HT1080 (cell line): ENCODE data around the gene CRYM. TPM values are rescaled to one million over a fixed set of nuclear protein-coding genes. Genes with fewer than 3 reads are reported as not detected.
"Not testable (repeated sequence)": the region's sequence is repeated elsewhere in the genome, so short reads cannot be mapped to it uniquely, and the experiment has no call there.

Source experiments
- DNase-seq: peaks from one replicate; pipeline ENCODE4 v3.0.0-alpha.2; 2015; ENCODE audit warnings: low read depth
- total RNA-seq: library from RNA; depleted of rRNA; stranded (reverse); fragments of >200 nt; shearing (Covaris generic); gene quantifications from 2 replicates; pipeline ENCODE4 v1.2.3, GENCODE V29; 2014

The CRYM gene
- total RNA-seq, 1 experiment from 2014 or later: not detected

GRCh38 chr16:21279501-21279900, 1.4 kb upstream of the CRYM start:
- no peak for DNase-seq

DNA sequence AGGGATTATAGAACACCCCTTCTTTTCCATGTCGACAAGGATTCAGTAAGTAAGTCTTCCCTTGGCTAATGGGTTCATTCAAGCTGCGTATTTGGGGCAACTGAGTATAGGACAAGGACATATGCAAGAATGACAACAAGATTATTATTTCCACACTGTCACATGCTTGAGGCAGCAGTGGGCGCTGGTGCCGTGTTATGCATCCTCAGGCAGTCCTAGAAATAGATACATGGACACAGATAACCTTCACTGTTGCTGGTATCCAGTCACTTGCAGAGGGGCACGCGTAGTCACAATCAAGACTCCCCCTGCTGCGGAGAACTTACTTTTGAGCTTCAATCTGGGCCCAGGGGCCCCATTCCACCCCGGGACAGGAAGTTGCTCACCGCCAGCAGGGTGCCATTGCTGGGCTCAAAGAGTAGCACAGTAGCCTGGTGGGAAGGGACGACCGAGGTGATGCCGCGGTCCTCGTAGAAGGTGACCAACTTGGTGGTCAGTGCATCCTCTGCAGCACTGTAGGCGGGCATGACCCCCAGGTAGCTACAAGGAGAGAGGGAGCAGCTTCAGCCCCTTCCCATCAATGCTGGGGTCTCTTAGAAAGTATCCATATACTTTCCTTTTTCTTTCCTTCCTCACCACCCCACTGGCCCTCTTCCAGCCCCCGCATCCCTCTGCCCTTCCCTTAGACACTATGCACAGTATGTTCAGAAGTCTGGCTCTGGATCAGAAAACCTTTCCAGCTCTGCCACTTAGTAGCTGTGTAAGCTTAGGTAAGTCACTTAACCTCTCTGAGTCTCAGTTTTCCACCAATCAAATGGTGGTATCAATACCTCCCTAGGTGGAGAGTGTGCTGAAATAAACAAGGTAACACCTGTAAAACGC, 804 bp downstream of the CRYM start:
- no peak for DNase-seq

- DNase-seq: no peak
Observed at GRCh38 chr16:21276090-21276489, 2.0 kb downstream of the CRYM start.

- DNase-seq: no peak
Observed at GRCh38 chr16:21275529-21275928, 2.6 kb downstream of the CRYM start.

DNA sequence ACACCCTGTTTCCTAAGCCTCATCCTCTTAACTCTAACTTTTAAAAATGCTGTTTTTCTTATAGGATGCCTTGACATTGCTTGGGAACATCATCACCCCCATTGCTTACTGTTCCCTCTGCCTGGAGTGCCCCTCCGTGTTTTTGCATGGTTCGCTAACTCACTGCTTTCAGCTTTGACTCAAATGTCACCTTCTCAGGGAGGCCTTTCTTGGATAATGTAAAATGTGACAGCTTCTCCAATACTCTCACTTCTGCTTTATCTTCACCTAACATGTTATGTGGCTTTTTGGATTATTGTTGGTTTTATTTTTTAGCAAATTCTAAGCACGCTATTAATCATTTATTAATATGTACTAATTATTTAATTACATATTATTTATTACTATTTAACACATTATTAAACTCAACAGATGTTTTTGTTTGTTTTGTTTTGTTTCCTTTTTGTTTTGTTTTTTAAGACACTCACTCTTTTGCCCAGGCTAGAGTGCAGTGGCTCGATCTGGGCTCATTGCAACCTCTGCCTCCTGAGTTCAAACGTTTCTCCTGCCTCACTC, 3.8 kb downstream of the CRYM start:
- no peak for DNase-seq

- not testable (repeated sequence) for DNase-seq
Observed at GRCh38 chr16:21272763-21273162, 5.3 kb downstream of the CRYM start.

- DNase-seq: no peak
Observed at GRCh38 chr16:21272253-21272652, 5.8 kb downstream of the CRYM start.

GRCh38 chr16:21268236-21268635, 9.9 kb downstream of the CRYM start:
- no peak for DNase-seq

- DNase-seq: no peak
Observed at GRCh38 chr16:21267298-21267697, 10.8 kb downstream of the CRYM start.

DNA sequence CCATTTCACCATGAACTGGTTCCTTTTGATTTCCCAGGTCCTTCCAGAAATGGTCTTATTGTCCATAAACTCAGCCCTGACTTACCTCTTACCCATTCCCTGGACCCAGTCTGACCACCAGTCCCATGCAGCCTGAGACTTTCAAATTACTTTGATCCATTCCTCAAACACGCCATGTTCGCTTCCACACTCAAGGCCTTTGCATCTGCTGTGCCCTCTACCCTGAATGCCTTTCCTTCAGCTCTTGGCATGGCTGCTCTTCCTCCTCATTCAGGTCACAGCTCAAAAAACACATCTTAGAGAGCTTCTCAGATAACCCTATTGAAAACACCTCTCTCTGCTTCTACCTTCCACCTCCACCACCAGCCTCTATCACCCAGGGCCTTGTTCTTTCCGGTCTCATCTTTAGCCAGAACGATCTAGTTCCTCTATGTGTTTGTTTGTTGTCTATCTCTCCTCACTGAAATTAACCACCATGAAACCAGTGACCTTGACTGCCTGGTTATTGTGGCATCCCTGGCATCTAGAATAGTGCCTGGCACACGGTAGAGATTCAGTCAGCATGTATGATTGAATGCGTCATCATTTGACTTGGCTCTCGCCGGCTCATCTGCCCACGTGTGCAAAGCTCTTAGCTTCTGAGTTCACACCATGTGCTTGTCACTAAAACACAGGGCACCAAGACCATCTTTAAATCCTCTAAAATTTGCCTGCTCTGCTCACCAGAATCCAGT, 12.8 kb downstream of the CRYM start:
- peak; percentile 36 for DNase-seq

- DNase-seq: no peak
Observed at GRCh38 chr16:21264571-21265036, 13.5 kb downstream of the CRYM start.

DNA sequence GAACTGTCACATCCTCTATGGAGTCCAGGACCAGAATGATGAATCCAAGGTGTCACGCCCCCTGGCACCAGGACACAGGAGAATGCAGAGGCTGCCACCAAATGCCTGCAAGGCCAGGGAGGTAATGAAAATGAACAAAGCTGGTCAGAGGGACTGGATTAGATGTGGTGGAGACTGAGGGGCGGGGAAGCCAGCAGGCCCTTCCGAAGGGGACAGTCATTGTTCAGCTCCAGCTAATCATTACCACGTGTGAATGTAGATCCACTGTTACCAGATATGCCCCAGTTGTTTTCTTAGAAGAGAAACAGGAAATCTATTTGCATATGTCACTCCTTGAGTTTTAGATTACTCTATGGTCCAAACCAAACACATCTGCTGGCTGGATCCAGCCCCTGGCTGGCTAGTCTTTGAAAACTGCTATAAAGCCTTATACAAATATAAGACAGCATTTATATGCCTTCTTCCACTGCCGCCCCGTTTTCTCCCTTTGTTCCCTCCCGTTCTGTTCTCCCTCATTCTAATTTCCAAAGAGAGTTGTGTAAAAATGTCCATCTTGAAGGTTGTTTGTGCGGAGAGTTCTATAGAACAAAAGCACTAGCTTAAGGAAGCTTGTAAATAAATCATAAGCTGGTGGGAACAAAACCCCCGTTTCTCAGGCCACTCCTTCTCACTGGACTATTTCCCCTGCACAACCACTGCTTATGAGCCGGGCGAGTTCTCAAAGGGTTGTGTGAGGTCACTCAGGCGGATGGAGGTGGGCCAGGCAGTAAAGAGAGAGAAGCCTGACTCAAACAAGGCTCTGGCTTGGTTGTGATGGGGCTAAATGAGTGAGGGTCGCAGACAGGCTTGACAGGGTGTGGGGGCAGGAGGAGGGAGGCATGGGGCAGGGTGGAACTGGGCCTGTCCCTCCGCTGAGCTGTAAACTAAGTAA, 14.2 kb downstream of the CRYM start:
- DNase-seq: no peak

DNA sequence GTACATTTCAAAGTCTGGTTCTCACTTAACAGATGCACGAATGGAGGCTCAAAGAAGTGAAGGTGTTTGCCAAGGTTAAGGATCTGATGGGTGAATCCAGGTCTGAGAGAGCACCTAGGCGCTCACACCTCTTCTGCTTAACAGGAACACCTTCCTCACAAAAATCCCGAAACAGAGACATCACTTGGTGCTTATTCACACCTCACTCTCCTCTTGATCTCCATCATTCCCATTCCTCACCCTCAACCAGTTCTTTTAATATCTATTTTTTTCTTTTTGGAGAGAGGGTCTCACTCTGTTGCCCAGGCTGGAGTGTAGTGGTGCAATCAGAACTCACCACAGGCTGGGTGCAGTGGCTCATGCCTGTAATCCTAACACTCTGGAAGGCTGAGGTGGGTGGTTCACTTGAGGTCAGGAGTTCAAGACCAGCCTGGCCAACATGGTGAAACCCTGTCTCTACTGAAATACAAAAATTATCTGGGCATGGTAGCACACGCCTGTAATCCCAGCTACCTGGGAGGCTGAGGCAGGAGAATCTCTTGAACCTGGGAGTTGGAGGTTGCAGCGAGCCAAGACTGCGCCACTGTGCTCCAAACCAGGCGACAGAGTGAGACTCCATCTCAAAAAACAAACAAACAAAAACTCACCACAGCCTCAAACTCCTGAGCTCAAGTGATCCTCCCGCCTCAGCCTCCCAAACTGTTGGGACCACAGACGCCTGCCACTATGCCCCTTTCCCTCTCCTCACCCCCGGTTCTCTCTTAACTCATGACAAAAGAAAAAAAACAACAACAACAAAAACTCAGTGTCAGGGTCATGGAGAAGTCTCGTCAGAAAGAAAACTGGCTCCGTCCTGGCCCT, 15.1 kb downstream of the CRYM start:
- DNase-seq: no peak

GRCh38 chr16:21260870-21261791, 17.0 kb downstream of the CRYM start:
- peak; percentile 88 for DNase-seq

DNA sequence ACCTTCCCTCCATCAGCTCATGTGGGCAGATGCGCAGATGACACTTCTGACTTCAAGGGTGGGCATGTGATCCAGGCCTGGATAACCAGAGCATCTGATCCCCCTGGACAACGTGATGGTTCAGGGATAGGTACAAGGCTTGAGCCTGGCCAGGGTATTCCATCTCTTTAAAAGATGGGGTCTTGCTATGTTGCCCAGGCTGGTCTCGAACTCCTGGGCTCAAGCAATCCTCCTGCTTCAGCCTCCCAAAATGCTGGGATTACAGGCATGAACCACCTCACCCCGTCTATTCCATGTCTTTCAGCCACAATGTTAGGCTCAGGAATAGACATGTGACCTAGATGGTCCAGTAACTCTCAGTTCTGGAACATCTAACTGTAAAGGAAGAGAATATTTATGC, 20.8 kb downstream of the CRYM start:
- no peak for DNase-seq

GRCh38 chr16:21256636-21257035, 21.5 kb downstream of the CRYM start:
- no peak for DNase-seq

- DNase-seq: no peak
Observed at GRCh38 chr16:21253470-21253869, 24.6 kb downstream of the CRYM start.

DNA sequence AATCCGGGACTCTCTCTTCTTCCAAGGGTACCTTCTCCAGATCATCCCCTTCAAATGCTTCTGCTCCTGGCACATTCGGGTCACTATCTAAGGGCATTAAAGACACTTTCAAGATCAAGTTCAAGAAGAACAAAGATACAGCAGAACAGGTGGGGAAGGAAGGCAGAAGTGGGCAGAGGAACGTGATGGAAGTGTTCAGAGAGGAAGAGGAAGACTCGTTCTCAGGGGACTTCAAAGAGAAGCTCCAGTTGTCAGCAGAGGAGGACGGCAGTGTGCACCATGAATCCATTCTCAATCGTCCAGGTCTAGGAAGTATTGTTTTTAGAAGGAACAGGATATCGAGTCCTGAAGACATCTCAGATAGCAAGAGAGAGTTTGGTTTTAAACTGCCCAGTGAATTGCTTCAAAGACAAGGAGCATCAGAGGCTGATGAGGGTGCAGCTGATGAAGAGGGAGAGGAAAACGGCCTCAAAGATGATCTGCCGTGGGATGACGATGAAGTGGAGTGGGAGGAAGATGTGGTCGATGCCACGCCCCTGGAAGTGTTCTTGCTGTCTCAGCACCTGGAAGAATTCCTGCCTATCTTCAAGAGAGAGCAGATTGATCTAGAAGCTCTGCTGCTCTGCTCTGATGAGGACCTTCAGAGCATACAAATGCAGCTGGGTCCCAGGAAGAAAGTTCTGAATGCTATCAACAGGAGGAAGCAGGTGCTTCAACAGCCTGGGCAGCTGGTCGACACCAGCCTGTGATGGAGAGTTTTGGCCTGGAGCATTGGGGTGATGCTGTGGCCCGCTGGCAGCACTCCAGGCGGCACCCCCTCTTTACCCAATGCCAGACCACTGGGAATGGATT, 27.8 kb downstream of the CRYM start:
- no peak for DNase-seq
